H1 (cell line): ENCODE data around the gene ANAPC5. TPM values are rescaled to one million over a fixed set of nuclear protein-coding genes. Genes with fewer than 3 reads are reported as not detected.

Source experiments
- CTCF ChIA-PET: fragments of 300-600 bp; sonication (Branson Sonifier 250); formaldehyde crosslinking; loops from one replicate; lab custom pipeline; 2021; ENCODE audit not compliant: partially characterized antibody; lab: Charles Lee
- POLR2A ChIA-PET: fragments of 300-600 bp; sonication (Branson Sonifier 250); formaldehyde crosslinking; loops from one replicate; lab custom pipeline; 2021; ENCODE audit warnings: inconsistent platforms; ENCODE audit not compliant: partially characterized antibody; lab: Charles Lee
- DNase-seq, 2 experiments: peaks; one replicate each; pipeline versions ENCODE4 v3.0.0 to v3.0.0-alpha.2; 2010 to 2022; ENCODE audit warnings: low spot score in 2 of 2, low read depth in 1 of 2, mixed read lengths in 1 of 2
- FAIRE-seq: peaks from 2 replicates; lab custom pipeline; 2011; peaks lifted over from hg19 to GRCh38; lab: Jason Lieb, UNC
- H2AFZ ChIP-seq: 2 replicates; pipeline ENCODE4 v1.8.1; 2012; ENCODE audit warnings: low read length, inconsistent platforms
- H2AK5ac ChIP-seq: 2 replicates; pipeline ENCODE4 v1.6.1; 2013; ENCODE audit warnings: low read depth, low read length
- H2BK120ac ChIP-seq: replicated peaks from 2 replicates; pipeline ENCODE3; 2013; ENCODE audit warnings: low read depth, low read length, inconsistent platforms
- H2BK12ac ChIP-seq: 2 replicates; pipeline ENCODE4 v1.6.1; 2013; ENCODE audit warnings: low read depth, low read length
- H2BK15ac ChIP-seq: 2 replicates; pipeline ENCODE4 v1.6.1; 2013; ENCODE audit warnings: low read length
- H2BK20ac ChIP-seq: 2 replicates; pipeline ENCODE4 v1.6.1; 2013; ENCODE audit warnings: low read length
- H2BK5ac ChIP-seq: 2 replicates; pipeline ENCODE4 v1.6.1; 2013; ENCODE audit warnings: low read depth, low read length
- H3K14ac ChIP-seq: 2 replicates; pipeline ENCODE4 v1.6.1; 2013; ENCODE audit warnings: inconsistent platforms; ENCODE audit not compliant: insufficient read length
- H3K18ac ChIP-seq: 2 replicates; pipeline ENCODE4 v1.6.1; 2013; ENCODE audit warnings: low read length; ENCODE audit errors: extremely low read depth
- H3K23ac ChIP-seq: 2 replicates; pipeline ENCODE4 v1.6.1; 2013; ENCODE audit warnings: inconsistent platforms; ENCODE audit not compliant: insufficient read length
- H3K23me2 ChIP-seq: 2 replicates; pipeline ENCODE4 v1.6.1; 2013; ENCODE audit warnings: low read depth, low read length
- H3K27ac ChIP-seq: 2 replicates; pipeline ENCODE4 v1.6.1; 2011; ENCODE audit warnings: low read depth, low read length, inconsistent platforms
- H3K27me3 ChIP-seq, 4 experiments: replicated peaks in 1 of 4; 1 replicate in 1 of 4; 2 replicates in 3 of 4; pipeline versions ENCODE4 v1.6.1 to v1.8.1; 2011 to 2013; ENCODE audit warnings: low read length in 3 of 4, mild to moderate bottlenecking in 3 of 4, inconsistent platforms in 2 of 4, mixed read lengths in 2 of 4, moderate library complexity in 1 of 4; ENCODE audit not compliant: control insufficient read depth in 3 of 4, insufficient read depth in 3 of 4; ENCODE audit errors: extremely low read depth in 1 of 4
- H3K36me3 ChIP-seq, 4 experiments: 2 replicates each; pipeline versions ENCODE4 v1.6.1 to v1.8.1; 2011 to 2013; ENCODE audit warnings: mild to moderate bottlenecking in 4 of 4, low read length in 3 of 4, moderate library complexity in 2 of 4, control low read depth in 1 of 4, inconsistent platforms in 1 of 4; ENCODE audit not compliant: insufficient read depth in 4 of 4, control insufficient read depth in 2 of 4
- H3K4ac ChIP-seq: replicated peaks from 2 replicates; pipeline ENCODE3; 2013; ENCODE audit warnings: low read length, low read depth, mixed read lengths, inconsistent platforms; ENCODE audit not compliant: insufficient read length
- H3K4me1 ChIP-seq, 4 experiments: replicated peaks in 1 of 4; 1 replicate in 1 of 4; 2 replicates in 3 of 4; pipeline versions ENCODE4 v1.6.1 to v1.8.1; 2011 to 2013; ENCODE audit warnings: low read length in 3 of 4, inconsistent platforms in 2 of 4, mixed read lengths in 1 of 4; ENCODE audit not compliant: insufficient read depth in 4 of 4, control insufficient read depth in 3 of 4
- H3K4me2 ChIP-seq, 2 experiments: 2 replicates each; pipeline versions ENCODE4 v1.6.1 to v1.8.1; 2011 to 2013; ENCODE audit warnings: low read depth in 2 of 2, low read length in 2 of 2, control low read depth in 1 of 2, inconsistent platforms in 1 of 2, mild to moderate bottlenecking in 1 of 2; ENCODE audit not compliant: insufficient read depth in 1 of 2
- H3K4me3 ChIP-seq, 4 experiments: fragments of 200-600, 300-600 bp in 1 of 4; sonication (generic), shearing (Covaris generic), sonication (Bioruptor Twin) in 1 of 4; 2 replicates each; pipeline versions ENCODE4 v1.5.1 to v1.8.1; 2011 to 2016; ENCODE audit warnings: low read length in 4 of 4, low read depth in 3 of 4, control low read depth in 2 of 4, inconsistent platforms in 2 of 4, mild to moderate bottlenecking in 2 of 4, mixed read lengths in 1 of 4, moderate library complexity in 1 of 4; ENCODE audit not compliant: insufficient read depth in 2 of 4; ENCODE audit errors: extremely low read depth in 1 of 4
- H3K56ac ChIP-seq: replicated peaks from 2 replicates; pipeline ENCODE3; 2013; ENCODE audit warnings: low read depth, mild to moderate bottlenecking, mixed read lengths, low read length, inconsistent platforms; ENCODE audit not compliant: insufficient read length
- H3K79me1 ChIP-seq: 2 replicates; pipeline ENCODE4 v1.6.1; 2013; ENCODE audit warnings: low read depth, low read length, control low read depth
- H3K79me2 ChIP-seq, 2 experiments: 2 replicates each; pipeline versions ENCODE4 v1.6.1 to v1.8.1; 2012 to 2013; ENCODE audit warnings: low read length in 2 of 2, mild to moderate bottlenecking in 2 of 2, inconsistent platforms in 1 of 2; ENCODE audit not compliant: insufficient read depth in 2 of 2, control insufficient read depth in 1 of 2
- H3K9ac ChIP-seq, 4 experiments: replicated peaks in 1 of 4; 1 replicate in 1 of 4; 2 replicates in 3 of 4; pipeline versions ENCODE4 v1.6.1 to v1.8.1; 2011 to 2013; ENCODE audit warnings: low read depth in 3 of 4, low read length in 3 of 4, control low read depth in 2 of 4, mild to moderate bottlenecking in 2 of 4, moderate library complexity in 2 of 4, inconsistent platforms in 1 of 4; ENCODE audit errors: extremely low read depth in 1 of 4
- H3K9me3 ChIP-seq, 2 experiments: 2 replicates each; pipeline versions ENCODE4 v1.6.1 to v1.8.1; 2012 to 2013; ENCODE audit warnings: mild to moderate bottlenecking in 2 of 2, moderate library complexity in 2 of 2, control low read depth in 1 of 2, inconsistent platforms in 1 of 2, low read depth in 1 of 2, low read length in 1 of 2, mixed read lengths in 1 of 2; ENCODE audit not compliant: insufficient read depth in 2 of 2
- H4K20me1 ChIP-seq, 2 experiments: replicated peaks in 1 of 2; 2 replicates each; pipeline versions ENCODE3 to v1.8.1; 2011 to 2013; ENCODE audit warnings: inconsistent platforms in 2 of 2, low read length in 2 of 2, mild to moderate bottlenecking in 1 of 2; ENCODE audit not compliant: insufficient read depth in 2 of 2, control insufficient read depth in 1 of 2
- H4K5ac ChIP-seq: 2 replicates; pipeline ENCODE4 v1.6.1; 2013; ENCODE audit warnings: low read length, low read depth, mixed read lengths, inconsistent platforms; ENCODE audit not compliant: insufficient read length
- H4K8ac ChIP-seq: 2 replicates; pipeline ENCODE4 v1.8.0; 2013; ENCODE audit warnings: mild to moderate bottlenecking, moderate library complexity, low read length, inconsistent platforms; ENCODE audit not compliant: insufficient read depth; ENCODE audit errors: extremely low read depth
- H4K91ac ChIP-seq: replicated peaks from 2 replicates; pipeline ENCODE3; 2013; ENCODE audit warnings: low read length, mixed read lengths, inconsistent platforms; ENCODE audit not compliant: insufficient read length
- ASH2L ChIP-seq: fragments of 200-600, 300-600 bp; sonication (generic); IDR thresholded peaks from one replicate; pipeline ENCODE4 v1.7.1; 2017; ENCODE audit warnings: low read length
- CHD1 ChIP-seq: IDR thresholded peaks from 2 replicates; pipeline ENCODE4 v1.6.1; 2012; ENCODE audit warnings: low read depth, low read length, improper control_type of control experiment
- CTBP2 ChIP-seq: IDR thresholded peaks from 2 replicates; pipeline ENCODE4 v1.7.0; 2011; ENCODE audit warnings: borderline replicate concordance, mild to moderate bottlenecking, moderate library complexity, mixed read lengths, low read length; ENCODE audit not compliant: insufficient read depth, insufficient read length
- E2F6 ChIP-seq: IDR thresholded peaks from 2 replicates; pipeline ENCODE4 v1.6.1; 2012; ENCODE audit warnings: inconsistent platforms
- EZH2 ChIP-seq: fragments of 200-600 bp; sonication (generic); IDR thresholded peaks from 2 replicates; pipeline ENCODE4 v1.7.1; 2012; ENCODE audit warnings: low read depth, mild to moderate bottlenecking, moderate library complexity, low read length, inconsistent platforms; ENCODE audit not compliant: severe bottlenecking
- GTF2F1 ChIP-seq: IDR thresholded peaks from 2 replicates; pipeline ENCODE4 v1.6.1; 2012; ENCODE audit warnings: low read depth, low read length, improper control_type of control experiment, borderline replicate concordance
- KDM1A ChIP-seq: fragments of 200-600, 300-600 bp; sonication (generic); IDR thresholded peaks from 2 replicates; pipeline ENCODE4 v1.7.1; 2016; ENCODE audit warnings: mild to moderate bottlenecking, low read length, borderline replicate concordance
- POLR2AphosphoS5 ChIP-seq: IDR thresholded peaks from 2 replicates; pipeline ENCODE4 v1.6.1; 2011; ENCODE audit warnings: low read depth, low read length
- RAD21 ChIP-seq, 2 experiments: IDR thresholded peaks in 1 of 2; conservative IDR thresholded peaks in 1 of 2; 2 replicates each; pipeline ENCODE4 v1.6.1; 2011; ENCODE audit warnings: low read depth in 2 of 2, low read length in 2 of 2, improper control_type of control experiment in 1 of 2, inconsistent platforms in 1 of 2, mild to moderate bottlenecking in 1 of 2, moderate library complexity in 1 of 2
- RNF2 ChIP-seq: fragments of 200-900, 300-1000 bp; sonication (generic); IDR thresholded peaks from 2 replicates; pipeline ENCODE4 v1.7.1; 2016; ENCODE audit warnings: borderline replicate concordance, low read depth, mild to moderate bottlenecking, antibody characterized with exemption, low read length; ENCODE audit not compliant: poor library complexity, severe bottlenecking; ENCODE audit errors: missing control alignments
- RXRA ChIP-seq: IDR thresholded peaks from 2 replicates; pipeline ENCODE4 v1.6.1; 2011; ENCODE audit warnings: low read depth, mild to moderate bottlenecking, low read length, moderate library complexity; ENCODE audit not compliant: insufficient read depth
- SRF ChIP-seq: IDR thresholded peaks from 2 replicates; pipeline ENCODE4 v1.6.1; 2011; ENCODE audit warnings: mild to moderate bottlenecking, low read depth, low read length, moderate library complexity
- WGBS, 2 experiments: shearing (Covaris generic) in 1 of 2; methylation state at CpG; one replicate each; pipeline versions ENCODE4 v1.1.6 to v1.1.7; 2013 to 2015; ENCODE audit warnings: low lambda C conversion rate in 2 of 2, mixed read lengths in 2 of 2, inconsistent platforms in 1 of 2, low coverage in 1 of 2, missing lambda C conversion rate in 1 of 2; ENCODE audit not compliant: insufficient replicate concordance in 2 of 2, insufficient coverage in 1 of 2, insufficient read length in 1 of 2; ENCODE audit errors: extremely low coverage in 1 of 2, missing lambda C conversion rate in 1 of 2; 5-methylcytosine and 5-hydroxymethylcytosine counted together
- polyA plus RNA-seq, 7 experiments: library from polyadenylated mRNA; depleted of rRNA in 3 of 7; stranded (reverse) in 5 of 7; unstranded in 2 of 7; fragments of >200 nt in 5 of 7; fragments of 200-250 nt in 2 of 7; gene quantifications; 1 replicate in 5 of 7; 2 replicates in 1 of 7; 4 replicates in 1 of 7; pipeline versions ENCODE4 v1.2.1 to v1.2.3, GENCODE V29; 2011 to 2013; ENCODE audit warnings: missing spikeins in 2 of 7, mixed read lengths in 2 of 7
- total RNA-seq: library from RNA; stranded (reverse); fragmentation: NEBNext Ultra II Directional; extraction: Animal tissue kit (Norgen Biotek cat#: 25700); gene quantifications from 2 replicates; pipeline ENCODE4 v1.2.1, GENCODE V29; 2021

Gene ANAPC5
- total and polyA plus RNA-seq, 2 of the 8 experiments (the other 6 are each of a cell fraction or from before 2014, with no cell fraction given), result 103 to 127 TPM

GRCh38 chr12:121383601-121384021 lies 31.4 kb upstream of the ANAPC5 start:
- H2AK5ac ChIP-seq, result no peak overlapping the region
- H2BK12ac ChIP-seq, result no peak overlapping the region
- no peak overlapping the region for H3K9ac ChIP-seq
- H3K23me2 ChIP-seq, result no peaks in the 10 kb centered on the region
- H3K27me3 ChIP-seq, result no peaks in the 10 kb centered on the region
- no peak overlapping the region for H3K27ac ChIP-seq
- no peaks in the 10 kb centered on the region for H3K9me3 ChIP-seq
- no peak overlapping the region for H4K5ac ChIP-seq
- H3K4me1 ChIP-seq, result no peaks in the 10 kb centered on the region
- ChIA-PET CTCF (interaction anchor here (0.6 to 1.9 kb wide), 14 partner anchors 10 to 1937 kb away, joined by 3 to 5 read pairs (median 4); no protein-coding TSS in a partner anchor), POLR2A (interaction anchor here (1.2 kb wide), 1 partner anchor 17 kb away, joined by 8 read pairs; the partner anchor contains the start of gene RNF34)
- no peak overlapping the region for H2BK20ac ChIP-seq
- H3K79me1 ChIP-seq, result no peaks in the 10 kb centered on the region
- WGBS, 2 experiments, result 87% methylated on average over 9 of the region's 9 CpGs; no CpG with 5 or more reads in 1 of the 2 experiments
- H4K20me1 ChIP-seq, result no peaks in the 10 kb centered on the region
- H3K4ac ChIP-seq, result no peak overlapping the region
- H2AFZ ChIP-seq, result no peak overlapping the region
- H2BK5ac ChIP-seq, result no peak overlapping the region
- FAIRE-seq (no peak), DNase-seq (no peak)
- H2BK15ac ChIP-seq, result no peak overlapping the region
- no peak overlapping the region for H4K91ac ChIP-seq
- no peak overlapping the region for H3K56ac ChIP-seq
- no peaks in the 10 kb centered on the region for H3K79me2 ChIP-seq
- H3K23ac ChIP-seq, result no peak overlapping the region
- no peak overlapping the region for H3K4me2 ChIP-seq
- no peak overlapping the region for H3K18ac ChIP-seq
- H3K36me3 ChIP-seq, result no peaks in the 10 kb centered on the region
- no peak overlapping the region for H3K4me3 ChIP-seq
- no peak overlapping the region for H3K14ac ChIP-seq
- H4K8ac ChIP-seq, result no peak overlapping the region
- H2BK120ac ChIP-seq, result no peak overlapping the region
- TF ChIP-seq SRF, result no peak
- no peak for TF ChIP-seq EZH2
- TF ChIP-seq RAD21 (IDR thresholded peaks at IDR 0.05 in 1 of 2, conservative IDR thresholded peaks at IDR 0.05 in 1 of 2; ENCODE audit: low read depth in 2 of 2, low read length in 2 of 2), result peak; percentile 5 to 35; a peak in 1 of 4 replicates
- TF ChIP-seq CHD1, result no peak
- TF ChIP-seq POLR2AphosphoS5, result no peak
- no peak for TF ChIP-seq E2F6
- TF ChIP-seq GTF2F1, result no peak
- peak; percentile 70; the same call in 1 of the 2 replicates for TF ChIP-seq KDM1A
- TF ChIP-seq RNF2, result no peak
- TF ChIP-seq CTBP2, result no peak
- TF ChIP-seq ASH2L, result no peak
- no peak for TF ChIP-seq RXRA
